Ovary (tissue), 9 donors: ENCODE results near the gene LSM12. TPM values are rescaled to one million over a fixed set of nuclear protein-coding genes. Genes with fewer than 3 reads are reported as not detected.

Experiments
- DNase-seq, 5 donors: peaks; one replicate each; pipeline ENCODE4 v3.0.0-alpha.2; 2019 to 2020
- H3K27ac ChIP-seq, 2 donors: fragments of 200-600 bp; one replicate each; pipeline versions ENCODE4 v1.5.1 to v1.8.0; 2019 to 2022
- H3K27me3 ChIP-seq: fragments of 200-600 bp; one replicate; pipeline ENCODE4 v1.8.0; 2022
- H3K36me3 ChIP-seq: fragments of 200-600 bp; sonication (generic); one replicate; pipeline ENCODE4 v1.5.1; 2019
- H3K4me1 ChIP-seq: one replicate; pipeline ENCODE4 v1.8.1; 2013; ENCODE audit warnings: mild to moderate bottlenecking, moderate library complexity; ENCODE audit not compliant: insufficient read depth
- H3K4me3 ChIP-seq: fragments of 200-600 bp; sonication (generic); one replicate; pipeline ENCODE4 v1.5.1; 2017
- H3K9me3 ChIP-seq, 2 donors: fragments of 200-600 bp in 1 of 2; sonication (generic) in 1 of 2; one replicate each; pipeline versions ENCODE4 v1.5.1 to v1.8.1; 2013 to 2019; ENCODE audit warnings: mild to moderate bottlenecking in 1 of 2, moderate library complexity in 1 of 2
- CTCF ChIP-seq, 3 donors: fragments of 450-650 bp in 2 of 3; fragments of 200-600 bp in 1 of 3; IDR thresholded peaks; one replicate each; pipeline versions ENCODE4 v1.5.1 to v1.8.0; 2016 to 2022; ENCODE audit warnings: antibody characterized with exemption in 3 of 3, mild to moderate bottlenecking in 1 of 3
- EP300 ChIP-seq: sonication (generic); formaldehyde crosslinking; IDR thresholded peaks from one replicate; pipeline ENCODE4 v1.6.1; 2017; ENCODE audit warnings: antibody characterized with exemption
- POLR2A ChIP-seq: fragments of 450-650 bp; IDR thresholded peaks from one replicate; pipeline ENCODE4 v1.6.1; 2017; ENCODE audit warnings: antibody characterized with exemption, mild to moderate bottlenecking, moderate library complexity
- WGBS, 3 donors: extraction: QIAGEN DNeasy Blood & Tissue Kit in 1 of 3; methylation state at CpG; one replicate each; pipeline versions ENCODE4 v1.1.5 to v1.1.7; 2013 to 2017; 5-methylcytosine and 5-hydroxymethylcytosine counted together
- intact Hi-C, 4 donors: fragments of 100-400 bp; cut with DNase I; formaldehyde crosslinking; loops; one replicate each; pipeline versions ENCODE4 v1.11.0 to v1.15.1; 2022 to 2023
- polyA plus RNA-seq, 2 donors: library from polyadenylated mRNA; stranded (reverse); fragments of 200-250 nt in 1 of 2; fragments of 350-450 nt in 1 of 2; fragmentation: Illumina TruSeq in 1 of 2; extraction: RNeasy Lipid Tissue Mini Kit (QIAGEN cat#74804) in 1 of 2; gene quantifications; one replicate each; pipeline ENCODE4 v1.2.3, GENCODE V29; 2013 to 2014
- total RNA-seq, 7 donors: library from RNA; depleted of rRNA in 2 of 7; stranded (reverse); fragments of >200 nt in 2 of 7; fragmentation: NEBNext Ultra II Directional in 3 of 7; extraction: Animal tissue kit (Norgen Biotek cat#: 25700) in 3 of 7; gene quantifications; one replicate each; pipeline versions ENCODE4 v1.1.0 to v1.2.4, GENCODE V29; 2016 to 2023
- donor health status: DM: no; HTN: no; CAD: no; lungs with moderate emphysema.
- donor health status: DM: no; HTN: no; CAD: no.
- donor health status: Bipolar disorder and iron deficiency.
- donor health status: DM: yes; HTN: yes; CAD: no.
- donor health status: DM: no; HTN: no; CAD: no.
- donor health status: DM: yes; HTN: yes; CAD: no.

The LSM12 gene
- total and polyA plus RNA-seq, 9 donors = 17.1 to 54.6 (median 36.4) TPM

- no peak for DNase-seq
- Histone ChIP-seq H3K36me3 (no peaks in the 10 kb centered on the region), H3K9me3 (no peaks in the 10 kb centered on the region), H3K4me1 (no peaks in the 10 kb centered on the region), H3K27ac (no peak overlapping the region), H3K4me3 (no peak overlapping the region), H3K27me3 (no peaks in the 10 kb centered on the region)
- WGBS, 3 donors = 75 to 78% (median 77%) methylated on average over 5 of the region's 5 CpGs
- TF ChIP-seq CTCF (IDR thresholded peaks at IDR 0.05) (no peak), EP300 (no peak), POLR2A (no peak)
- intact Hi-C loops = no loop called here
These were observed 36.7 kb downstream of the LSM12 start for GRCh38 chr17:44029736-44030135.

GRCh38 chr17:44024853-44025252 is 41.6 kb downstream of the LSM12 start:
- H3K36me3 ChIP-seq = no peaks in the 10 kb centered on the region
- H3K4me1 ChIP-seq = no peaks in the 10 kb centered on the region
- TF ChIP-seq CTCF (IDR thresholded peaks at IDR 0.05) = no peak
- no peak for TF ChIP-seq POLR2A
- TF ChIP-seq EP300 = no peak
- no peaks in the 10 kb centered on the region for H3K27me3 ChIP-seq
- H3K4me3 ChIP-seq = no peak overlapping the region
- no peak for DNase-seq
- H3K27ac ChIP-seq = no peak overlapping the region
- intact Hi-C loops = no loop called here
- WGBS, 3 donors = 74 to 82% (median 74%) methylated on average over 4 of the region's 4 CpGs
- no peaks in the 10 kb centered on the region for H3K9me3 ChIP-seq

GRCh38 chr17:44024271-44024663 is 42.2 kb downstream of the LSM12 start:
- Histone ChIP-seq H3K9me3 (no peaks in the 10 kb centered on the region), H3K4me3 (no peak overlapping the region), H3K27ac (no peak overlapping the region), H3K36me3 (no peaks in the 10 kb centered on the region), H3K4me1 (no peaks in the 10 kb centered on the region), H3K27me3 (no peaks in the 10 kb centered on the region)
- TF ChIP-seq CTCF (IDR thresholded peaks at IDR 0.05) = no peak
- no peak for TF ChIP-seq EP300
- TF ChIP-seq POLR2A = no peak
- no peak for DNase-seq
- intact Hi-C loops = no loop called here
- 65 to 86% (median 66%) methylated on average over 6 of the region's 6 CpGs for WGBS, 3 donors

GRCh38 chr17:44023545-44024270 is 42.8 kb downstream of the LSM12 start:
- H3K36me3 ChIP-seq = no peaks in the 10 kb centered on the region
- no peaks in the 10 kb centered on the region for H3K4me1 ChIP-seq
- no peaks in the 10 kb centered on the region for H3K9me3 ChIP-seq
- no peak overlapping the region for H3K27ac ChIP-seq
- intact Hi-C loops = no loop called here
- H3K27me3 ChIP-seq = no peaks in the 10 kb centered on the region
- DNase-seq = no peak
- no peak for TF ChIP-seq CTCF (IDR thresholded peaks at IDR 0.05)
- 78 to 87% (median 81%) methylated on average over 22 of the region's 22 CpGs for WGBS, 3 donors
- no peak overlapping the region for H3K4me3 ChIP-seq
